NCI-H82 treated with DMSO at 0.1 percent for 48 hours (cell line): Measurements from ENCODE around the gene LCA5L.

ENCODE experiments used
- DNase-seq: peaks from one replicate; lab custom pipeline; 2025; ENCODE audit not compliant: unreplicated experiment; lab: John Stamatoyannopoulos, UW

LCA5L gene

DNA sequence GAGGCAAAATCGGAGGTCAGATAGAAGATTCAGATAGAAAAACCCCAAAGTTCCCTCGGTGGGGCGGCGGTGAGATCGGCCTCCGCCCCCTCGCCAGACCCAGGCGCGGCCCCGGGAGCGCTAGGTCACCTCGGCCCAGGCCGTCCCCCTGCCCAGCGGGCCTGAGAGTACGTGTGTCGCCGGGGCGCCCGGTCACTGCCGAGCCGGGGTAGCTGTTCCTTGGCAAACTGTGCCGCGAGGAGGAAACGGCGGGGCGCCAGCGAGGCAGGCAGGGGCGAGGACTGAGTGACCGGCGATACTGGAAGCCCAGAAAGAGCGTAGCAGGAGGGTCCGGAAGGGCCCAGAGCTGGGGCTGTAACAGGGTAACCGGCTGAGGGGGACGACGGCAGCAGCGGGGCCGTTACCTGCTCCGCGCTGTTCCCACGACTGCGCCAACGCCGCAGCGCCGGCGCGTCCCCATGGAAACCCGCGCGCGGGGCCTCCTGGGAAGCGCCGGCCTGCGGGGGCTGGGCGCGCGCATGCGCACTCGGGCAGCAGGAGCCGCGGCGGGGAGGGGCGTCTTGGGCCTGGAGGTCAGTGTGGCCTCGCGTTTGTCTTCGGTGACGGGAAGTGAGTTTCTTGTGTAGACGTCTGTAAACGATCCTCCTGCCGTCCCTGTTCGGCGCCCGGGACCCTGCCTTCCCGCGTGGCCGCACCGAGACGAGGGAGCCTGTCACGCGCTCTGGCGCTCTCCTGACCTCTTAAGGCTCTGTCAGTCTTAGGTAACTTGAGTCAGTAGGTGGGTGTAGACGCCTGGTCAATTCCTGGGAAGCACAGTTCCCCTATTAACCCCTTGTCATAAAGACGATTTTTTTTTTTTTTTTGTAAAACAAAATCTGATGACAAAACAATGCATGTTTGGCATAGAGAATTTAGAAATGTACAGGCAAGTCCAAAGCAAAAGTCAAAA is at the start of gene LCA5L:
Gene LCA5L, minus strand, starts transcription at position 458 of the 949 bp plus-strand sequence. CDS start 17,285 bp downstream, outside the sequence.
- DNase-seq, result peak; percentile 70

DNA sequence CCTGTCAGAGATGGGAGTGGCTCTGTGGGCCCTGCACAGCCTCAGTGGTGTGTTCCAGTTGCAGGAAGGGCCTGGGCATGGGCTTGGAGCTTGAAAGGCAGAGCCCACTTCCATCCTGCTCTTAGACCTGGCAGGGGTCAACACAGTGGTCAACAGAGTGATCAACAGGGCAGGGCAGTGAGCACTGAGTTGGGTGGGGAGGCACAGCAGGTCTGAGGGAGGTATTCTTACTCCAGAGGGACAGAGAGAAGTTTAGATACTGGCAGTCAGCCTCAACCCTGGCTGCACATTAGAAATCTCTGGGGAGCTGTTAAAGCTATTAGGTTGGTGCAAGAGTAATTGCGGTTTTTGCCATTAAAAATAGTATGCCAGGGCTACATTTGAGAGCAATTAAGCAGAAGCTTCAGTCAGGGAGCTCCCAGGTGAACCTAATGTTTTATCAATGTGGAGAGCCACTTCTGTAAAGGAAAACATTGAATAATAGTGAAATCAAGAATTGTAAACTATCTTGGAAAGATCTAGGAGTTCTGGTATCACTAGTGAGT is 43.9 kb upstream of the LCA5L start:
- no peak for DNase-seq

DNA sequence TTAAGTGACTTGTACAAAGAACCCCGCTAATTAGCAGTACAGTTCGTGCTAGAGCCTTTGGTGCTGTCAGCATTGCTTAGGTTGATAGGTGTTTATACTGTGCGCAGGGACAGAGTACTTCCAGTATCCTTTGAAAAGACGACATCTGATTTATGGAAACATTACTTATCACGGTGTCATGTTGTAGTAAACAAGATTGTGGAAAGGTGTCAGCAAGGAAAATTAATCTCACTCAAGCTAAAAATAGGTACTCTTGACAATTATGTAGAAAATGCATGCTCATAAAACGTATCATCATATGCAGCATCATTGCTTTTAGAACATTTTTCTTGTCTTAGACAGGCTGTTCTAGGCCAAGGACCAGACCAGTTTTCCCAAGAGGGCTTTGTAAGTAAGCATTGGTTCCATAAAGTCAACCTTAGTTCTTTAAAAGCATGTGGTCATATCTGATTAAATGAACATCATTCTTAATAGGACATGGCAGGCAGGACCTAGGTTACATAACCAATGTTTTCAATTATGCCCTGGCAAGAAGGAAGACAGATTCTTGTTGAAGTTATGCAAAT is 39.2 kb upstream of the LCA5L start:
- DNase-seq, result no peak

DNA sequence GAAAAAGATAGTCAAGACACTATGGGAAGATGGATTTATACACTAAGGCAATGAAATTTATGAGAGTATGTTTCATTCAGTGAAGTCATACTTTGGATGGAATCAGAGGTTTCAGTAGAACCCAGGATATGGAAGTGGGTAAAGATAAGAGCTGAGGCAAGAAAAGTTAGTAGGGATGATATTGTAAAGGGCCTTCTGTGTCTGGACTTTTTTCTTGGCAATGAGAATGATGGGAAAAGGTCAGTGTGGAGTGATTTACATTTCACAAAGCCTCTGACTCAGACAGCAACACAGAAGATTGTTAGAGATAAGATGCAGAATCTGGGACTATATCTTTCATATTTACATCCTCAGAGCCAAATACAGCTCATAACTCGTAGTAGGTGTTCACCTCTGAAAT is 38.3 kb upstream of the LCA5L start:
- DNase-seq, result no peak

DNA sequence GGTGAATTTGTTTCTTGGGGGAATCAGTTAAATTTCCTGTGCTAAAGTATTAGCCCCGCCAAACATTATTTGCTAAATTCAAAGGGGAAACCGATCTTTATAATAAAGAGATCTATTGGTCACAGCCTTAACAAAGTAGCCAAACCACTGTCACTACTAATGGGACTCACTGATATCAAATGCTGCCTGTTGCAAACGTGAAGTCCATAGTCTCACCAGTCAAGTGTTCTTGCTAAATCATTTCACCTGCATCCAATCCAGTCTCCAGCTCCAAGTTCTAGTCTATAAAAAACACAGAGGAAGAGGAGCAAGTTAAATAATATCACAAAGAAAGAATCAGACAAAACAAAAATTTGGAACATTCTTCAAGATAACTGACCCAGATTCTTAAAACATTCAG is 36.3 kb upstream of the LCA5L start:
- no peak for DNase-seq

DNA sequence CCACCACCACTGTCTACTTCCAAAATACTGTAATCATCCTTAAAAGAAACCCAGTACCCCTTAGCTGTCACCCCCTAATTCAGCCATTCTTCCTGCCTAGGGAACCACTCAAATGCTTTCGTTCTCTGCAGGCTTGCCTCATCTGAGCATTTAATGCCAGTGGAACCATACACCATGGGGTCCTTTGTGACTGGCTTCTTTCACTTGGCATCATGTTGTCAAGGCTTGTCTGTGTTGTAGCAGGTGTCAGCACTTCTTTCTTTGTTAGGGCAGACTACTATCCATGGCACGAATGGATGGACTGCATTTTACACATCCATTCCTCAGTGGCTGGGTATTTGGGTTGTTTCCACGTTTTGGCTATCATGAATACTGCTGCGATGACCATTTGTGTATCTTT is 34.7 kb upstream of the LCA5L start:
- no peak for DNase-seq

DNA sequence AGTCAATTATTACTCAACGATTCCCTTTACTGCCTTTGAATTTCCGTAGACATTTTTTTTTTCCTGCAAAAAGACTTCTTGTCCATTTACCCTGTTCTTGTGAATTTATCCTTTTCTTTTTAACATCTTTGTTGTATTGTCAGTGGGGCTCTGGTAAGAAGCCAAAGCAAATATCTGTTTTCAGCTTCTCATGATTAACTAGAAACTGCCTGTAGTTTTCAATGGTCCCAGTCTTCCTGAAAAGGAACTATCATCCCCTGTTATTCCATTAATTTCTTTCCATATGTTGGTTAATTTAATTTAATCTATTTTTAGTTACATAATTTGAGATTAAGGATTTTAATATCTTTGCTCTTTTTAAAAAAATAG is 34.2 kb upstream of the LCA5L start:
- DNase-seq, result no peak

DNA sequence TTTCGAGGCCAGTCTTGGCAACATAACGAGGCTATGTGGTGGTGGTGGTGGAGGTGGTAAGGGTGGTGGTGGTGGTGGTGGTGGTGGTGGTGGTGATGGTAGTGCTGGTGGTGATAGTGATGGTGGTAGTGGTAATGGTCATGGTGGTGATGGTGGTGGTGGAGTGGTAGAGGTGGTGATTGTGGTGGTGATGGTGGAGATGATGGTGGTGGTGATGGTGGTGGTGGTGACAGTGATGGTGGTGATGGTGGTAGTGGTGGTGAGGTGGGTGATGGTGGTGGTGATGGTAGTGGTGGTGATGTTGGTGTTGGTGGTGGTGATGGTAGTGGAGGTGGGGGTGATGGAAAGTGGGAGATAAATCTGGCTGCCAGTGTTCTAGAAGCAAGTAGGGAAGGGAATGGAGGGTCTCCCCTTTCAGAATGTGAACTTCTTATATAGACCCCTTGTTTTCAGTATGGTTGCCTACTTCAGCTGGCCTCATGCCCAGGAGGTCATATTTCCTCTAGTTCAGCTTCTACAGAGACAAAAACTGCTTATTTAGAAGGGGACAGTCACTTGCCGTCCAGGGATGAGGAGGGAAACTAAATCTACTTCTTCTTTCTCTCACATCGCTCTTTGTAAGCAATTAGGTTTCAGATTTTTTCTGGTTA is 33.7 kb upstream of the LCA5L start:
- DNase-seq, result no peak

DNA sequence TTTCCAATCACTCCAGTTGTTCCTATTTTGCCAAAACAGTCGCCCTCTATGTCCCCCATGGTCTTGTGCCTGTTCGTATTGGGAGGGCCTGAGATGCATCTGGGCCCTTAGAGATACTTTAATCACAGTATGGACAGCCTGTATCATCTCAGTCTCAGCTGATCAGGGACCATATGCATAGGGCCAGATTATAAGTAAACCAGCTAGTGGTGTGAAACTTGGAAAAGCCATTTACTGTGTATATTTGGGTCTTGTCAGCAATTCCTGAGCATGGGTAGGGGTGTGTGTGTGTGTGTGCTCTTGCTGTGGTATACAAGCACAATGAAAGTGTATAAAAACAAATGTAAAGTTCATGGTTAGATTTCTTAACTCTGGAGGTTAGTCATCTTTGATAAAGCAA is 29.0 kb upstream of the LCA5L start:
- no peak for DNase-seq

DNA sequence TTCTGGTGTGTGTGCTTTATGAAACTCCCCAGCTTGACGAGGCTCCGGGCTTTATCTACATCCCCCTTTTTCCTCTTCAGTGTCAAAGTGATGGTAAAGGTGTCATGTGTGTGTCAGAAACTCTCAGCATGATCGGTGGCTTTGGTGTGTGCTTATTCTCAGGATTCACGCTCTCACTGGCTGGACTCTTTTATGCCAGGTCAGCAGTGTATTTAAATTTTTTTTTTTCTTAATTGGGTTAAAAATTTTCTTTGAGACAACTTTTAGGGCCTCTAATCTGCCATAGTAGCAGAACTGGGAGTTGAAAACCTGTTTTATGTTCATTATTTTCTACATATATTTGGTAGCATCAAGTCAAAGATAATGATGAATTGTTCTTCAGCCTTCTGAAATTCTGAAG is 27.2 kb upstream of the LCA5L start:
- no peak for DNase-seq

DNA sequence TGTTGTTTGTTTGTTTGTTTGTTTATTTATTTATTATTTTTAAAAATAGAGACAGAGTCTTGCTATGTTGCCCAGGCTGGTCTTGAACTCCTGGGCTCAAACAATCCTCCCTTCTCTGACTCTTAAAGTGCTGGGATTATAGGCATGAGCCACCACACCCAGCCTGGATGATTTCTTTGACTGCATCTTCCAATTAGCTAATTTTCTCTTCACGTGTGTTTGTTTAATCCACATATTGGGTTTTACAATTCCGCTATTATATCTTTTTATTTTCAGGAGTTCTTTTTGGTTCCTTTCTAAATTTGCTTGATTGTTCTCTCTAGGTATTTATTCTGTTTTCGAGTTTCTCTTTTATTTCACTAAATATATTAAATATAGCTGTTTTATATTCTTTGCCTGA is 26.0 kb upstream of the LCA5L start:
- DNase-seq, result no peak

DNA sequence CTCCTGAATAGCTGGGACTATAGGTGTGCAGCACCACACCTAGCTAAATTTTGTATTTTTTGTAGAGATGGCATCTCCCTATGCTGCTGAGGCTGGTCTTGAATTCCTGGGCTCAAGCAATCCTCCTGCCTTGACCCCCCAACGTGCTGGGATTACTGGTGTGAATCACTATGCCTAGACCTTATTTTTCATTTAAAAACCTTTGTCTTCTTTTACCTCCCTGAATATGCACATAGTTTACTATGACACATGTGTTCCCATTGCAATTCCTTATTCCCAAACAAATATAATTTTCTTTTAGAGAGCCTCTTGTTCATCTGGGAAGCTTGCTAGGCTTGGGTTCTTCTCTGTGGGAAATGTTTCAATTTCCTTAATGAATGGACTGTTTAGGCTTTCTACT is 23.0 kb upstream of the LCA5L start:
- no peak for DNase-seq

DNA sequence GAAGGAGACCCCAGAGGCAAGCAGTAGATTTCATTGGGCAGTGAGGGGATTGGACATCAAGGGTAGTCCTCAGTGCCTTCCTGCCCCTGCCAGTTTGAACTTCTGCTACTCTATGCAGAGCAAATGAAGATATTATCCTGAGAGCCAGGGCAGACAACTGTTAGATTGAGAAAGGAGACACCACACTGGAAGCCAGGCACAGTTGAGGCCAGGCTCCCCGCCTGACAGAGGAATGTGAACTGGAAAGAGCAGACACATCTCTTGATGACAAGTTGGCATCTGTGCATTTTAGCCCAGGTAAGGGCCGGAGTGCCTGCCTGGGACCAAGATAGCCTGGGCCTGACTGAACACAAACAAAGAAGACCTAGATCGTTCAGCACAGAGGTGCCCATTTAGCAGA is 22.2 kb upstream of the LCA5L start:
- no peak for DNase-seq

DNA sequence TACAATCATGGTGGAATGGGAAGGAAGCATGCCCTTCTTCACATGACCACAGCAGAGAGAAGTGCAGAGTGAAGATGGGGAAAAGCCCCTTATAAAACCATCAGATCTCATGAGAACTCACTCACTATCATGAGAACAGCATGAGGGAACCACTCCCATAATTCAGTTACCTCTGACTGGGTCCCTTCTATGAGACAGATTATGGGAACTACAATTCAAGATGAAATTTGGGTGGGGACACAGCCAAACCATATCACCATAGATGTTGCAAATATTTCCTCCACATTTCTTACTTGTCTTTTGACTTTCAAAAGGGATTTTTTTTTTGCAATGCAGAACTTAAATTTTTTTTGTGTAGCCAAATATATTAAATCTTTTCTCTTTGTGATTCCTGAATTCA is 21.0 kb upstream of the LCA5L start:
- no peak for DNase-seq

DNA sequence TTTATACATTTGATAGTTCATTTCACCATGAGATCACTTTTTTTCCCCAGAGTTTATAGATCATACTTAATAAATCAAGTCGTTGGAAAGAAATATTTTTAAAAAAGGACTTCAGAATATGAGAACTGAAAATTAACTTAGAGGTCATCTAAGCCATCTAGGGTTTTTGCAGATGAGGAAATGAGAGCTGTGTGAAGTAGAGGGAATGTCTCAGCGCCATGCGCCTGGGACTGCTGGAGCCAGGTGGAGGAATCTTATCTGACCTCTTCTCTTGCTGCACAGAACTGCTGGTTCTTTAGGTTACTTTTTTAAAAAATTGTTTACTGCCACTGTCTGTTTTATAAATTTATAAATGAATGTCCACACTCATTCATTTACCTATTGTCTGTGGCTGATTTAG is 17.7 kb upstream of the LCA5L start:
- no peak for DNase-seq

DNA sequence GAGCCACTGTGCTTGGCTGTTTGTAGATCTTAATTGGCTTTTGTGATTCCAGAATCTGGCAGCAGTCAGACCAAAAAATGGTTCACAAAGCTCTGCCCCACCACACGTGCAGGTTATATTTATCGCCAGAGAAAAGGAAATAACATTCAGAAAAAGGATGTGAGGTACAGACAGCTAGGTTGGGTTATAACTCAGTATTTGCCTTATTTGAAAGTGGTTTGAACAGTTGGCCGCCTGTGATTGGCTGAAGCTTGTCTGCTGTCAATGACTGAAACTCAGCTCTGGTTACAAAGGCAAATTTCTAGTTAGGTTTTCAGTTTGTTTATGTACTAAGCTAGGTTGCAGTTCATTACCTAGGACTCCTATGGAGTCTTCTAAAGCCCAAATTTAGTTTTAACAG is 15.8 kb upstream of the LCA5L start:
- DNase-seq, result no peak

DNA sequence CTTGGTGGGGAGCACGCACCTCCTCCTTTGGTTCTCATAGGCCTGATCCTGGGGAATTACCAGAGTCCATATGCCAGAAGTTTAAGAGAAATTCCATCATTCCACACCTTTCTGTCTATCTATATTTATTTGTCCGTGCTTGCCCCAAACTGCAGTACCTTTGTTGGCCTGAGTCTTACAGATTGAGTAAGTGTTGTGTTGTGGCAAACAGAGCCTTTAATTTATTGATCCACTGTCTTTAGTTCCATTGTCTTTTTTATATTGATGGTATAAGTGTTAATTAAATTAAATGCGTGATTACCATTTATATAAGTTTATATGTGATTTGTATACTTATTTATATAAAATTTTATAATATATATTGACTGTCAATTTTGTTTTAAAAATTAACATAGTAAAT is 11.1 kb upstream of the LCA5L start:
- no peak for DNase-seq

DNA sequence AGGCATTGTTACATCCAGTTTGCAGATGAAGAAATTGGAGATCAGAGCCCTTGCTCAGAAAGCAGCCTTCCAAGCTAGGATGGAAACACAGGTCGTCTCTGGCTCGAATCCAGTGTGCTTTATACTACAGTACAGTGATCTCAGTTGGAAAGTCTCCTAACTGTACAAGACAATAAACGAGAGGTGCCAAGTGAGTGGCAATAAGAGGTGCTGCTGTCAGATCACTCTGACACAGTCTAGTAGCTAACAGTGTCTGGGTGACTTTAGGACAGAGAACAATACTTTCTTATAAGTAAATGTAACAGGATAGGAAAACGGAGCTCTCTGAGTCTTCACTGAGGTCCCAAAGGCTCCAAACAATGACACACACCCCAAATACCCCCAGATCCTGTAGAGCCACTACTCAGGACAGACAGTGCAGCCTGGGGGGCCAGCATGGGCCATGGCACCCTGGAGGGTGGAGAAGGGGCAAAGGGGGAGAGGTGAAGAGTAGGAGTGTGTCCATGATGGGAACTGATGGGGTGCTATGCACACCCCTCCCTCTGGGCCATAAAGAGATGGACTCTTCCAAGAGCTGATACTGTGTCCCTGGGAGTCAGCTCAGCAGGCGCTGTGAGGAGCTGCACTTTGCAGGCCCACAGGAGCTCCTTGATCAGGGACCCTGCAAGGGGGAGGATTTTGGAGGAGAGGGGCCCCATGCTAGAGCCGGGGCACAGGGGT is 9.5 kb upstream of the LCA5L start:
- no peak for DNase-seq

DNA sequence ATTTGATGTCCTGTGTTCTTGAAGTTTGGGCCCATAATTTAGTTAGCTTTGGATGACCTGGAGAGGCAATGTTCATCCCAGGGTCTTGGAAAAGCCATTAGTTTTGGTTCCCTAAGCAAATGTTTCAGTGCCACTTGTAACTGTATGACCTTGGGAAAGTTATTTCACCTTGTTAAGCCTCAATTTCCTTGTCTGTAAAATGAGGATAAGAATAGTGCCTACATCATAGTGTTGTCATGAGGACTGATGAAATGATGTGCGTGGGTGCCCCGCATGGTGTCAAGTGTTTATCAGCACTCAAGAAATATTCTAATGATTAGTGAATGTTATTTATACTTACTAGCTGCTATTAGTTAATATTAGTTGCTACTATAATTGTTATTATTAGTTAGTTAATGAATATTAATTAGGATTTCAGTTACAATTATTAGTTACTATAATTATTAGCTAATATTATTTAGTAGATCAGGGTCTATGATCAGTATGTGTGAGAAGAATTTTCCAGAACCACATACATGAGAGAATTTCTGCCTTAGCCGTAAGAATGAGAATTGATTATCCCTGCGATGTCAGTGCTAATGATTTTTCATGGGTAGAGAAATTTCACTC is 8.1 kb upstream of the LCA5L start:
- DNase-seq, result no peak

DNA sequence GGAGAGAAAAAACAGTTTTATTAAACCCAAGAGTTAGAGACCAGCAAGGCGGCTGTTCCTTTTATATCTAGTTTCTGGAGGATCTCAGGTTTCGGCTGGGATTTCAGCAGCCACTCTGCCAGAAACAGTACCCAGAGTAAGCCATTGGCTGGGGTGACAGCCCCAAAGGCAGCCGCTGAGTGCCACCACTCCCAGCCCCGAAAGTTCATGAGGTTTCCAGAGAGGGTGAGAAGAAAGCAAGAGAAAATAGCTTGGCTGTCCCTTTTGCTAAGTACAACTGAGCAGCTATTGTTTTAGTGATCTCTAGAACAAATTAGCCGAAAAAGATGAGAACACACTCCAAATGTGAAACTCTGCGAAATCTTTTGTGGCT is 7.4 kb upstream of the LCA5L start:
- DNase-seq, result no peak
